Neutrophil (primary cell): Measurements from ENCODE around the gene ELOA.

Experiments
- H3K27ac ChIP-seq: fragments of 200-600 bp; sonication (generic); 2 replicates; pipeline ENCODE4 v1.5.1; 2016; ENCODE audit warnings: mild to moderate bottlenecking, moderate library complexity
- H3K27me3 ChIP-seq: fragments of 200-600 bp; sonication (generic); 2 replicates; pipeline ENCODE4 v1.6.0; 2016; ENCODE audit warnings: mild to moderate bottlenecking
- H3K36me3 ChIP-seq: fragments of 200-600 bp; sonication (generic); 2 replicates; pipeline ENCODE4 v1.5.1; 2017
- H3K4me1 ChIP-seq, 2 experiments: fragments of 200-600 bp in 1 of 2; sonication (generic) in 1 of 2; 1 replicate in 1 of 2; 2 replicates in 1 of 2; pipeline versions ENCODE4 v1.5.1 to v1.6.1; 2013 to 2016; ENCODE audit warnings: low read depth in 1 of 2, low read length in 1 of 2, mild to moderate bottlenecking in 1 of 2, moderate library complexity in 1 of 2; ENCODE audit not compliant: control insufficient read depth in 1 of 2, insufficient read depth in 1 of 2
- H3K4me3 ChIP-seq, 2 experiments: fragments of 200-600 bp in 1 of 2; sonication (generic) in 1 of 2; 1 replicate in 1 of 2; 2 replicates in 1 of 2; pipeline ENCODE4 v1.5.1; 2013 to 2016; ENCODE audit warnings: low read depth in 1 of 2, low read length in 1 of 2, mild to moderate bottlenecking in 1 of 2, moderate library complexity in 1 of 2
- H3K9me3 ChIP-seq: fragments of 200-600 bp; sonication (generic); 2 replicates; pipeline ENCODE4 v1.5.1; 2016
- CTCF ChIP-seq: fragments of 200-600 bp; sonication (generic); IDR thresholded peaks from 2 replicates; pipeline ENCODE4 v1.5.1; 2016; ENCODE audit warnings: antibody characterized with exemption

The ELOA gene

DNA sequence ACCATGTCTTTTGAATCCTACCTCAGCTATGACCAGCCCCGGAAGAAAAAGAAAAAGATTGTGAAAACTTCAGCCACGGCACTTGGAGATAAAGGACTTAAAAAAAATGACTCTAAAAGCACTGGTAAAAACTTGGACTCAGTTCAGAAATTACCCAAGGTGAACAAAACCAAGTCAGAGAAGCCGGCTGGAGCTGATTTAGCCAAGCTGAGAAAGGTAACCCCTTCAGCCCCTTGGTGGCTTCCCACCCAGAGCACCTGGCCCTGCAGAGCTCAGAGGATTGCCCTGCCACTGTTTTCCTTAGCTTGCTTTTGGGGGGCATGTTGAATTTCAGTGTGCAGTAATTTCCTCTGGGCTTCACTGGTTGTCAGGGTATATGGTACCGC, 8.5 kb downstream of the ELOA start:
- Histone ChIP-seq H3K4me3 (no peak overlapping the region), H3K9me3 (no peaks in the 10 kb centered on the region), H3K4me1 (no peaks in the 10 kb centered on the region), H3K27me3 (no peaks in the 10 kb centered on the region), H3K36me3 (peaks cover 77% of the 10 kb centered on the region), H3K27ac (no peak overlapping the region)
- TF ChIP-seq CTCF = no peak

- TF ChIP-seq CTCF = no peak
- Histone ChIP-seq H3K27me3 (no peaks in the 10 kb centered on the region), H3K4me3 (no peak overlapping the region), H3K4me1 (no peaks in the 10 kb centered on the region), H3K36me3 (peaks cover 82% of the 10 kb centered on the region), H3K27ac (no peak overlapping the region), H3K9me3 (no peaks in the 10 kb centered on the region)
Observed at GRCh38 chr1:23752909-23753308, 9.6 kb downstream of the ELOA start.

DNA sequence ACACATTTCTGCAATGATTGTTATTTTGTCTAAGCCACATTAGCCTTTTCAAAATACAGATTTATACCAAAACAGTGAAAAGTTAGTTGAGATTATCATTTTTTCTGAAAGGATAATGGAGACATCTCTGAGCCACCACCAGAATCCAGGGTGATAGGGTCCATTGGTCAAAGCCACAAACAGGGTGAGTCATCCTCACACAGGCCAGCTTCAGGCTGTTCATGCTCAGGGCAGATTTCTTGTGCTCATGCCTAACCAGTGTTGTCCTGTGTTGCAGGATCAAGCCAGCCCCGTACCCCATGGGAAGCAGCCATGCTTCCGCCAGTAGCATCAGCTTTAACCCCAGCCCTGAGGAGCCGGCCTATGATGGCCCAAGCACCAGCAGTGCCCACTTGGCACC, 13.4 kb downstream of the ELOA start:
- H3K4me1 ChIP-seq = no peaks in the 10 kb centered on the region
- H3K4me3 ChIP-seq = no peak overlapping the region
- no peak for TF ChIP-seq CTCF
- H3K9me3 ChIP-seq = no peaks in the 10 kb centered on the region
- peaks cover 97% of the 10 kb centered on the region for H3K36me3 ChIP-seq
- H3K27ac ChIP-seq = no peak overlapping the region
- H3K27me3 ChIP-seq = no peaks in the 10 kb centered on the region

GRCh38 chr1:23757812-23758211, 14.5 kb downstream of the ELOA start:
- no peak for TF ChIP-seq CTCF
- Histone ChIP-seq H3K4me3 (no peak overlapping the region), H3K9me3 (no peaks in the 10 kb centered on the region), H3K27ac (no peak overlapping the region), H3K27me3 (no peaks in the 10 kb centered on the region), H3K4me1 (no peaks in the 10 kb centered on the region), H3K36me3 (peaks cover 92% of the 10 kb centered on the region)

- Histone ChIP-seq H3K9me3 (no peaks in the 10 kb centered on the region), H3K36me3 (peaks cover 83% of the 10 kb centered on the region), H3K4me3 (no peak overlapping the region), H3K27me3 (no peaks in the 10 kb centered on the region), H3K4me1 (no peaks in the 10 kb centered on the region), H3K27ac (no peak overlapping the region)
- no peak for TF ChIP-seq CTCF
Observed at GRCh38 chr1:23759277-23759676, 16.0 kb downstream of the ELOA start.

- Histone ChIP-seq H3K36me3 (peaks cover 56% of the 10 kb centered on the region), H3K27me3 (no peaks in the 10 kb centered on the region), H3K9me3 (no peaks in the 10 kb centered on the region), H3K4me1 (no peaks in the 10 kb centered on the region), H3K4me3 (no peak overlapping the region), H3K27ac (no peak overlapping the region)
- TF ChIP-seq CTCF = no peak
Observed at GRCh38 chr1:23763041-23763577, 19.8 kb downstream of the ELOA start.
